ENCODE results near the gene ABCG4. TPM values are rescaled to one million over a fixed set of nuclear protein-coding genes. Genes with fewer than 3 reads are reported as not detected.
A peak's percentile ranks its signal among the peaks of the same experiment; 100 is the strongest.

ABCG4 gene
- total and polyA plus RNA-seq, 2 of the 8 experiments (the other 6 are each of a cell fraction or from before 2014, with no cell fraction given): 1.8 to 2.3 TPM

- H2BK120ac ChIP-seq (replicated peaks; ENCODE audit: low read depth, low read length): no peak overlapping the region
- no peak overlapping the region for H4K5ac ChIP-seq (ENCODE audit: insufficient read length, low read depth, low read length)
- H2AK5ac ChIP-seq (ENCODE audit: low read depth, low read length): no peak overlapping the region
- no peak overlapping the region for H2BK12ac ChIP-seq (ENCODE audit: low read depth, low read length)
- no peaks in the 10 kb centered on the region for H4K20me1 ChIP-seq (replicated peaks in 1 of 2; ENCODE audit: control insufficient read depth in 1 of 2, insufficient read depth in 2 of 2, low read length in 2 of 2)
- H2AFZ ChIP-seq (ENCODE audit: low read length): no peak overlapping the region
- H3K27ac ChIP-seq (ENCODE audit: low read depth, low read length): no peak overlapping the region
- no peak overlapping the region for H3K4ac ChIP-seq (replicated peaks; ENCODE audit: insufficient read length, low read depth, low read length)
- H3K4me1 ChIP-seq (replicated peaks in 1 of 4; ENCODE audit: control insufficient read depth in 3 of 4, insufficient read depth in 4 of 4, low read length in 3 of 4): peaks cover 4 to 11% (median 7%) of the 10 kb centered on the region in 4 experiments
- H4K91ac ChIP-seq (replicated peaks; ENCODE audit: insufficient read length, low read length): no peak overlapping the region
- peaks cover 13 to 30% (median 23%) of the 10 kb centered on the region in 4 experiments for H3K27me3 ChIP-seq (replicated peaks in 1 of 4; ENCODE audit: control insufficient read depth in 3 of 4, extremely low read depth in 1 of 4, insufficient read depth in 3 of 4, low read length in 3 of 4)
- H3K79me1 ChIP-seq (ENCODE audit: low read depth, low read length): no peaks in the 10 kb centered on the region
- peak; percentile 52 for FAIRE-seq
- no peak for DNase-seq (ENCODE audit: low read depth in 1 of 2, low spot score in 2 of 2)
- WGBS, 2 experiments (ENCODE audit: extremely low coverage in 1 of 2, insufficient coverage in 1 of 2, insufficient read length in 1 of 2, insufficient replicate concordance in 2 of 2, low coverage in 1 of 2, low lambda C conversion rate in 2 of 2, missing lambda C conversion rate in 1 of 2): 79% methylated on average over 9 of the region's 9 CpGs; no CpG with 5 or more reads in 1 of the 2 experiments
- no peak overlapping the region for H3K56ac ChIP-seq (replicated peaks; ENCODE audit: insufficient read length, low read depth, low read length)
- POLR2A ChIA-PET (ENCODE audit: partially characterized antibody): interaction anchor here (0.6 to 7.7 kb wide), 4 partner anchors 15 to 44 kb away, joined by 3 to 58 read pairs (median 6); partner anchors contain the start of genes HINFP and NLRX1
- H3K79me2 ChIP-seq (ENCODE audit: control insufficient read depth in 1 of 2, insufficient read depth in 2 of 2, low read length in 2 of 2): no peaks in the 10 kb centered on the region
- no peak overlapping the region for H3K23ac ChIP-seq (ENCODE audit: insufficient read length)
- peaks cover 12% of the 10 kb centered on the region; the same call in 1 of the 2 replicates for H3K23me2 ChIP-seq (ENCODE audit: low read depth, low read length)
- no peak overlapping the region for H3K4me2 ChIP-seq (ENCODE audit: insufficient read depth in 1 of 2, low read depth in 2 of 2, low read length in 2 of 2)
- no peaks in the 10 kb centered on the region for H3K36me3 ChIP-seq (ENCODE audit: control insufficient read depth in 2 of 4, insufficient read depth in 4 of 4, low read length in 3 of 4)
- no peak overlapping the region for H3K18ac ChIP-seq (ENCODE audit: extremely low read depth, low read length)
- H3K9me3 ChIP-seq (ENCODE audit: insufficient read depth in 2 of 2, low read depth in 1 of 2, low read length in 1 of 2): no peaks in the 10 kb centered on the region
- CTCF ChIA-PET (ENCODE audit: partially characterized antibody): interaction anchor here (0.5 to 23.6 kb wide), 16 partner anchors 10 to 895 kb away, joined by 3 to 389 read pairs (median 4); partner anchors contain the start of genes C1QTNF5, CBL, NHERF4 and NLRX1
- H4K8ac ChIP-seq (ENCODE audit: extremely low read depth, insufficient read depth, low read length): no peak overlapping the region
- H2BK20ac ChIP-seq (ENCODE audit: low read length): no peak overlapping the region
- no peak overlapping the region for H3K14ac ChIP-seq (ENCODE audit: insufficient read length)
- H2BK15ac ChIP-seq (ENCODE audit: low read length): no peak overlapping the region
- no peak overlapping the region for H2BK5ac ChIP-seq (ENCODE audit: low read depth, low read length)
- H3K4me3 ChIP-seq (ENCODE audit: extremely low read depth in 1 of 4, insufficient read depth in 2 of 4, low read depth in 3 of 4, low read length in 4 of 4): no peak overlapping the region
- H3K9ac ChIP-seq (replicated peaks in 1 of 4; ENCODE audit: extremely low read depth in 1 of 4, low read depth in 3 of 4, low read length in 3 of 4): no peak overlapping the region
- peak; percentile 38 to 62 (median 52) for TF ChIP-seq CTCF (IDR thresholded peaks at IDR 0.05; ENCODE audit: control extremely low read depth in 1 of 3, insufficient read depth in 1 of 3, low read depth in 1 of 3, low read length in 3 of 3)
- TF ChIP-seq CBX8 (IDR thresholded peaks at IDR 0.05; ENCODE audit: borderline replicate concordance, low read depth, low read length): no peak
- no peak for TF ChIP-seq SUZ12 (IDR thresholded peaks at IDR 0.05; ENCODE audit: low read length)
- TF ChIP-seq RFX5 (IDR thresholded peaks at IDR 0.05; ENCODE audit: borderline replicate concordance, low read depth, low read length): no peak
- TF ChIP-seq HDAC6 (IDR thresholded peaks at IDR 0.05; ENCODE audit: low read depth, low read length): no peak
- TF ChIP-seq EZH2 (IDR thresholded peaks at IDR 0.05; ENCODE audit: low read depth, low read length, severe bottlenecking): no peak
- TF ChIP-seq KDM1A (IDR thresholded peaks at IDR 0.05; ENCODE audit: borderline replicate concordance, low read length): peak; percentile 94
- TF ChIP-seq SIN3A (conservative IDR thresholded peaks at IDR 0.05 in 1 of 2, IDR thresholded peaks at IDR 0.05 in 1 of 2; ENCODE audit: low read depth in 1 of 2, low read length in 2 of 2): no peak
Observed at GRCh38 chr11:119153049-119153818, 4.4 kb downstream of the ABCG4 start.

Measured in H1 (cell line).